AG10803 (cell line): Measurements from ENCODE around the gene POFUT2.

Experiments
- DNase-seq: peaks from one replicate; pipeline ENCODE4 v3.0.0; 2010; ENCODE audit warnings: low read depth
- H3K4me3 ChIP-seq: 2 replicates; pipeline ENCODE4 v1.5.1; 2011; ENCODE audit warnings: mild to moderate bottlenecking, low read length, control low read depth
- TF ChIP-seq, protein P1 (sequence below): conservative IDR thresholded peaks from 2 replicates; pipeline ENCODE4 v1.5.1; 2011; ENCODE audit warnings: mild to moderate bottlenecking, low read length, control low read depth, inconsistent platforms

Gene POFUT2

DNA sequence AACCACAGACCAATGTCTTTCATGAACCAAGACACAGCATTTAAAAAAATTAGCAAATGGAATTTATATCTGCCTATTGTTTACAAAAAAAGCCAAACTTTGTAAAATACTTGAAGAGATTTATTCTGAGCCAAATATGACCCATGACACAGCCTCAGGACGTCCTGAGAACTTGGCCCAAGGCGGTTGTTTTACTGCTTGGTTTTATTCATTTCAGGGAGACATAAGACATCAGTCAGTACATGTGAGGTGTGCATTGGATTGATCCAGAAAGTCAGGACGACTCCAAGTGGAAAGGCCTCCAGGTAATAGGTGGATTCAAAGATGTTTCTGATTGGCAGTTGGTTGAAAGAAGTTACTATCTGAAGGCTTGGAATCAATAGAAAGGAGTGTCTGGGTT, 1.4 kb upstream of the POFUT2 start:
- no peak for DNase-seq
- peak overlapping the region; percentile 67; the same call in 1 of the 2 replicates for H3K4me3 ChIP-seq

GRCh38 chr21:45288441-45288841, 746 bp upstream of the POFUT2 start:
- TF ChIP-seq, protein P1, sequence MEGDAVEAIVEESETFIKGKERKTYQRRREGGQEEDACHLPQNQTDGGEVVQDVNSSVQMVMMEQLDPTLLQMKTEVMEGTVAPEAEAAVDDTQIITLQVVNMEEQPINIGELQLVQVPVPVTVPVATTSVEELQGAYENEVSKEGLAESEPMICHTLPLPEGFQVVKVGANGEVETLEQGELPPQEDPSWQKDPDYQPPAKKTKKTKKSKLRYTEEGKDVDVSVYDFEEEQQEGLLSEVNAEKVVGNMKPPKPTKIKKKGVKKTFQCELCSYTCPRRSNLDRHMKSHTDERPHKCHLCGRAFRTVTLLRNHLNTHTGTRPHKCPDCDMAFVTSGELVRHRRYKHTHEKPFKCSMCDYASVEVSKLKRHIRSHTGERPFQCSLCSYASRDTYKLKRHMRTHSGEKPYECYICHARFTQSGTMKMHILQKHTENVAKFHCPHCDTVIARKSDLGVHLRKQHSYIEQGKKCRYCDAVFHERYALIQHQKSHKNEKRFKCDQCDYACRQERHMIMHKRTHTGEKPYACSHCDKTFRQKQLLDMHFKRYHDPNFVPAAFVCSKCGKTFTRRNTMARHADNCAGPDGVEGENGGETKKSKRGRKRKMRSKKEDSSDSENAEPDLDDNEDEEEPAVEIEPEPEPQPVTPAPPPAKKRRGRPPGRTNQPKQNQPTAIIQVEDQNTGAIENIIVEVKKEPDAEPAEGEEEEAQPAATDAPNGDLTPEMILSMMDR = no peak
- peak overlapping the region; percentile 67 for H3K4me3 ChIP-seq
- no peak for DNase-seq

More for the DNA sequence above, 1.4 kb upstream of the POFUT2 start:
- TF ChIP-seq, protein P1 = no peak

DNA sequence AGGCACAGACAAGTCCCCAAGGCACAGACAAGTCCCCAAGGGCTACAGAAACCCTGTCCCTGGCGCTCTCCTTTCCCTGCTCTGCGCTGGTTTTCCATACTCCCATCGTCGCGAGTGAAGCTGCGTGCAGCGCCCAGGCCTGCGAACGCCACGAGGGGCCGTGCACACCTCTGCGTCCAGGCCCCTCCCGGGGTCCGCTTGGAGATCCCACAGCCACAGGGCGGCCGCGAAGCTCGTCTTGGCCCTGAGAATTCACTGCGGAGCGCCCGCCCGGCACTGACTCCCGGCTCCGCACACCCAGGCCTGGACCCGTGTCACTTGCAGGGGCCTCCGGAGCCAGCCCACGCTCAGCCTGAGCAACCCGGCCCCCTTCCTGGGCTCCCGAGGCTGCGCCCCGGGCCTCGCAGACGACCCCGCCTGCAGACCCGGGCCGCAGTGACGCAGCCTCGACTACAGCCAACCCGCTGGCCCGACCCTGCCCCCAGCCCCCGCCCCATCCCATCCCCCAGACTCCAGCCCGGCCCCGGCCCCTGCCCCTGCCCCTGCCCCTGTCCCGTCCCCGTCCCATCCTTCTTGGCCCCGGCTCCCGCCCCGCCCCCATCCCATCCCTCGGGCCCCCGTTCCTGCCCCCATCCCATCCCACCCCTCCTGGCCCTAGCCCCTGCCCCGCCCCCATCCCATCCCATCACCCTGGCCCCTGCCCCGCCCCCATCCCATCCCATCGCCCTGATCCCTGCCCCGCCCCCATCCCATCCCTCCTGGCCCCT, 841 bp downstream of the POFUT2 start:
- peak overlapping the region; percentile 72 for H3K4me3 ChIP-seq
- DNase-seq = no peak
- TF ChIP-seq, protein P1 = no peak

DNA sequence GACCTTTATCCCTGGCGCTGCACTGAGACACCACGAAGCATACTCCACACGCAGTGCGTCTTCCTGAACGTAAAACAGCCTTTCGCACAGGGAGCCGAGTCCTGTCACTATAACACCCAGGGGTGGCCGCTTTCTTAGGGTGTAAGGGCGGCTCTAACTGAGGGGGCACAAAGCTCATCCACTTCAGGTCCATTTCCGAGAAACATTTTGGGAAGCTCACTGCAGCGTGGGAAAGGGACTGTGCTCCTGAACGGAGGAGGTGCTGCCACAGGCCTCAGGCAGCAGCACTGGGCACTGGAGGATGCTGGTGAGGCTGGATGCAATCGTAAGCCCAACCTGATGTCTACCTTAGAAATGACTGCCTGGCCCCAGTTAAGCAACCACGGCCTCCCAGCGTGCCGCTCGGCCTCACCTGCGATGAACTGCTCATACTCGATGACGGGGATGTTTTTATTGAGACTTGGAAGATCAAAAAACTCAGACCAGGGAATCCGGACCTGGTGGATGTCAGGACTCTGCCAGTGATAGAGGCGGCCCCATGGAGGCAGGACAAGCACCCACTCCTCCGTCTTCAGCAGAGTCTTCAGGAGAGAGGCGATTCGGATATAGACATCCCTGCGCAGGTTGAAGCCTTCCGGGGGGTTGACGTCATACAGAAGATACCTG, 2.3 kb downstream of the POFUT2 start:
- no peak overlapping the region; the same call in 1 of the 2 replicates for H3K4me3 ChIP-seq
- DNase-seq = no peak
- TF ChIP-seq, protein P1 = no peak

- DNase-seq = no peak
- TF ChIP-seq, protein P1 = no peak
- H3K4me3 ChIP-seq = no peak overlapping the region
These were observed 3.3 kb downstream of the POFUT2 start for GRCh38 chr21:45284456-45284741.

DNA sequence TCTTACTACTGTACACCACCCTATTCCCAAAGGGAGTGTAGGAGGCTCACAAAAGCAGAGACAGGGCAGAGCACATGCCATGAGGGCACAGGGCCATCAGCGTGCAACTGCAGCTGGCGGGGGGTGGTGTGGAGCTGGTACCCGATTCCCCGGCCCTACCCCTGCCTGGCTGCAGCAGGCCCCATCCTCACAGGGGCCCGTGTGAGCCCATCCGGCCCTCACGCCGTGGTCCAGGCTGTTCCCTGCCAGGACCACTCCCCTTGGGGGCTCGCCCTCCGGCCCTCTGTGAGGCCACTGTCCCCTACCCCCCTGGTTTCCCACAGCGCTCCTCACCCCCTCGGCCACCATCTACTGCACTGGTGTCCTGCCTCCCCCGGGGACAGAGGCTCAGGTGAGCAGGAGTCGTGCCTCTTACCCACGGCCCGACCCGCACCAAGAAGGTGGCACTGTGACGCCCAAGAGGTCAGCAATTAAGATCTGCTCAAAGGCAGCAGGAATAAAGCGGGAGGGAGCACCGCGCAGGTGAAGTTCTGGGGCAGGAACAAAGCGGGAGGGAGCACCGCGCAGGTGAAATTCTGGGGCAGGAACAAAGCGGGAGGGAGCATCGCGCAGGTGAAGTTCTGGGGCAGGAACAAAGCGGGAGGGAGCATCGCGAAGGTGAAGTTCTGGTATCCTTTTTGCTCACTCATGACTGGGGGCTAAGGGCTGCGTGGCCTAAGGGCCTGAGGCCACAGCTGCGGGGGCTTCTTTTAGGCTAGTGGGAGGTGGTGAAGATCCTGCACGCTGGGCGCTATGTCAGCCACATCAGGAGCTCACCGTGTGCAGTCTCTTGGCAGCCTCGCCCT, 3.9 kb downstream of the POFUT2 start:
- DNase-seq = no peak
- TF ChIP-seq, protein P1 = no peak
- no peak overlapping the region for H3K4me3 ChIP-seq
